Fibroblast of lung (primary cell): ENCODE results near the gene LZTS3. TPM values are rescaled to one million over a fixed set of nuclear protein-coding genes. Genes with fewer than 3 reads are reported as not detected.
A peak's percentile ranks its signal among the peaks of the same experiment; 100 is the strongest.
"Not testable (repeated sequence)": the region's sequence is repeated elsewhere in the genome, so short reads cannot be mapped to it uniquely, and the experiment has no call there.

ENCODE experiments used
- DNase-seq, 2 donors: peaks; one replicate each; pipeline versions ENCODE4 v3.0.0 to v3.0.0-alpha.2; 2010; ENCODE audit warnings: low read depth in 2 of 2
- H2AFZ ChIP-seq: 2 replicates; pipeline ENCODE4 v1.5.1; 2012; ENCODE audit warnings: low read length, control low read depth, inconsistent platforms
- H3K27ac ChIP-seq: 2 replicates; pipeline ENCODE4 v1.5.1; 2011; ENCODE audit warnings: low read length, control low read depth; ENCODE audit not compliant: insufficient read depth
- H3K27me3 ChIP-seq: 2 replicates; pipeline ENCODE4 v1.5.1; 2011; ENCODE audit warnings: mild to moderate bottlenecking, low read length; ENCODE audit not compliant: control insufficient read depth, insufficient read depth
- H3K36me3 ChIP-seq: 2 replicates; pipeline ENCODE4 v1.5.1; 2011; ENCODE audit warnings: low read length; ENCODE audit not compliant: control insufficient read depth, insufficient read depth
- H3K4me1 ChIP-seq: 2 replicates; pipeline ENCODE4 v1.5.1; 2011; ENCODE audit warnings: low read length; ENCODE audit not compliant: control insufficient read depth, insufficient read depth; ENCODE audit errors: extremely low read depth
- H3K4me2 ChIP-seq: 2 replicates; pipeline ENCODE4 v1.5.1; 2011; ENCODE audit warnings: low read length, control low read depth; ENCODE audit not compliant: insufficient read depth; ENCODE audit errors: extremely low read depth
- H3K4me3 ChIP-seq, 4 experiments: fragments of 200-600 bp in 1 of 4; sonication (generic) in 1 of 4; replicated peaks in 1 of 4; 2 replicates each; pipeline ENCODE4 v1.5.1; 2011 to 2016; ENCODE audit warnings: low read length in 4 of 4, low read depth in 3 of 4, mild to moderate bottlenecking in 3 of 4, control low read depth in 2 of 4, inconsistent platforms in 1 of 4, mixed read lengths in 1 of 4; ENCODE audit not compliant: insufficient read depth in 1 of 4; ENCODE audit errors: control extremely low read depth in 1 of 4
- H3K79me2 ChIP-seq: 2 replicates; pipeline ENCODE4 v1.5.1; 2012; ENCODE audit warnings: mild to moderate bottlenecking, low read length, inconsistent platforms; ENCODE audit not compliant: control insufficient read depth, insufficient read depth
- H3K9ac ChIP-seq: 2 replicates; pipeline ENCODE4 v1.5.1; 2011; ENCODE audit warnings: mild to moderate bottlenecking, low read length, control low read depth; ENCODE audit not compliant: insufficient read depth
- H3K9me3 ChIP-seq: 2 replicates; pipeline ENCODE4 v1.5.1; 2012; ENCODE audit warnings: low read depth, low read length; ENCODE audit not compliant: control insufficient read depth, insufficient read depth
- H4K20me1 ChIP-seq: 2 replicates; pipeline ENCODE4 v1.5.1; 2011; ENCODE audit warnings: low read length; ENCODE audit not compliant: control insufficient read depth, insufficient read depth; ENCODE audit errors: extremely low read depth
- CTCF ChIP-seq, 2 donors: IDR thresholded peaks in 1 of 2; conservative IDR thresholded peaks in 1 of 2; 1 replicate in 1 of 2; 2 replicates in 1 of 2; pipeline ENCODE4 v1.5.1; 2011 to 2012; ENCODE audit warnings: low read length in 2 of 2, control low read depth in 1 of 2, inconsistent platforms in 1 of 2, low read depth in 1 of 2, mild to moderate bottlenecking in 1 of 2
- EZH2 ChIP-seq: IDR thresholded peaks from 2 replicates; pipeline ENCODE4 v1.5.1; 2012; ENCODE audit warnings: low read length, control low read depth, mild to moderate bottlenecking; ENCODE audit errors: missing control alignments
- polyA plus RNA-seq, 2 donors: library from polyadenylated mRNA; depleted of rRNA in 1 of 2; stranded (reverse) in 1 of 2; unstranded in 1 of 2; fragments of >200 nt; gene quantifications; 2 replicates each; pipeline ENCODE4 v1.2.1, GENCODE V29; 2011 to 2012; ENCODE audit warnings: missing spikeins in 1 of 2
- total RNA-seq: library from RNA; depleted of rRNA; stranded (reverse); fragments of >200 nt; gene quantifications from 2 replicates; pipeline ENCODE4 v1.2.1, GENCODE V29; 2014

The LZTS3 gene
- total and polyA plus RNA-seq, 2 donors (not counting 1 experiment from before 2014, with no cell fraction given) = 2.6 to 6.1 TPM

DNA sequence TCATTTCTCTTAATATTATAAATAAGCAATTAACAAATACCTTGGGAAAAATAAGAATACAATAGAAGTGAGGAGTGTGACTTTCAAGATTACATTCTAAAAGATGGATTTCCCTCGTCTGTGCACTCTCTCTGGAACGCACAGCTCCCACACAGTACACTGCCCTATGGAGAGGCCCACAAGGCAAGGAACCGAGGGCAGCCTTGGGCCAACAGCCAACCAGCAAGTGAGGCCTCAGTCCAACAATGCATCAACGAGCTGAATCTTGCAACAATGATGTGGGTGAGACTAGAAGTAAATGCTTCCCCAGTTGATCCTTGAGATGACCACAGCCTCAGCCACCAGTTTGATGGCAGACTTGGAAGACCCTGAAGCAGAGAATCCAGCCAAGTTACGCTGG is 54.3 kb downstream of the LZTS3 start:
- Histone ChIP-seq H3K4me3 (no peak overlapping the region), H3K4me2 (no peak overlapping the region), H3K4me1 (no peaks in the 10 kb centered on the region), H3K27ac (no peak overlapping the region), H2AFZ (no peak overlapping the region), H3K36me3 (peaks cover 10% of the 10 kb centered on the region), H3K9me3 (no peaks in the 10 kb centered on the region), H3K79me2 (no peaks in the 10 kb centered on the region), H3K27me3 (no peaks in the 10 kb centered on the region), H3K9ac (no peak overlapping the region), H4K20me1 (no peaks in the 10 kb centered on the region)
- no peak for DNase-seq
- TF ChIP-seq EZH2 (no peak), CTCF (conservative IDR thresholded peaks at IDR 0.05 in 1 of 2, IDR thresholded peaks at IDR 0.05 in 1 of 2; ENCODE audit: low read depth in 1 of 2, low read length in 2 of 2) (no peak)

GRCh38 chr20:3117839-3118379 is 55.4 kb downstream of the LZTS3 start:
- not testable (repeated sequence) for H3K4me3 ChIP-seq, H4K20me1 ChIP-seq, H2AFZ ChIP-seq, H3K4me2 ChIP-seq, H3K27me3 ChIP-seq, H3K9ac ChIP-seq, H3K4me1 ChIP-seq, H3K79me2 ChIP-seq, H3K27ac ChIP-seq, H3K9me3 ChIP-seq
- peak; percentile 67 to 83 for DNase-seq
- peaks cover 12% of the 10 kb centered on the region for H3K36me3 ChIP-seq
- peak; percentile 65 to 70 for TF ChIP-seq CTCF (conservative IDR thresholded peaks at IDR 0.05 in 1 of 2, IDR thresholded peaks at IDR 0.05 in 1 of 2; ENCODE audit: low read depth in 1 of 2, low read length in 2 of 2)

GRCh38 chr20:3116341-3116740 is 57.0 kb downstream of the LZTS3 start:
- H4K20me1 ChIP-seq = no peaks in the 10 kb centered on the region
- DNase-seq = no peak
- H3K9ac ChIP-seq = no peak overlapping the region
- H3K27ac ChIP-seq = no peak overlapping the region
- no peak for TF ChIP-seq CTCF (conservative IDR thresholded peaks at IDR 0.05 in 1 of 2, IDR thresholded peaks at IDR 0.05 in 1 of 2; ENCODE audit: low read depth in 1 of 2, low read length in 2 of 2)
- no peak for TF ChIP-seq EZH2
- no peak overlapping the region for H3K4me2 ChIP-seq
- H3K36me3 ChIP-seq = peaks cover 4% of the 10 kb centered on the region
- H3K9me3 ChIP-seq = no peaks in the 10 kb centered on the region
- H3K79me2 ChIP-seq = no peaks in the 10 kb centered on the region
- H2AFZ ChIP-seq = no peak overlapping the region
- no peaks in the 10 kb centered on the region for H3K4me1 ChIP-seq
- H3K4me3 ChIP-seq = no peak overlapping the region
- H3K27me3 ChIP-seq = no peaks in the 10 kb centered on the region
